ENCODE results near the gene SERGEF.

DNA sequence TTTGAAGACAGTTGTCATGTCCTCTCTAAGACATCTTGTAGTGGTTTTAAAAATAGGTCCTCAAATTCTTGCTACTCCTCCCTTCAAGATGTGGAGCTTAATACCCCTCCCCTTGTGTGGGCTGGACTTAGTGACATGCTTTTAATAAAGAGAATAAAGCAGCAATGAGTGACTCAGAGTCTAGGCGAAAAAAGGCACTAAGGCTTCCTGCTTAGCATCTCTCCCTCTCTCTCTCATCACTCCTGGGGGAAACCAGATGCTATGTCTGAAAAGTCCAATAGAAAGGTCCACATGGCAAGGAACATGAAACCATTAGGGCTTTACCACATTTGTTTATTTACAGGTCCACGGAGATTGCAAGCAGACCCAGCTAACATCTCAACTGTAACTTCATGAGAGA is 11.7 kb downstream of the SERGEF start:
- TF ChIP-seq, protein P1, sequence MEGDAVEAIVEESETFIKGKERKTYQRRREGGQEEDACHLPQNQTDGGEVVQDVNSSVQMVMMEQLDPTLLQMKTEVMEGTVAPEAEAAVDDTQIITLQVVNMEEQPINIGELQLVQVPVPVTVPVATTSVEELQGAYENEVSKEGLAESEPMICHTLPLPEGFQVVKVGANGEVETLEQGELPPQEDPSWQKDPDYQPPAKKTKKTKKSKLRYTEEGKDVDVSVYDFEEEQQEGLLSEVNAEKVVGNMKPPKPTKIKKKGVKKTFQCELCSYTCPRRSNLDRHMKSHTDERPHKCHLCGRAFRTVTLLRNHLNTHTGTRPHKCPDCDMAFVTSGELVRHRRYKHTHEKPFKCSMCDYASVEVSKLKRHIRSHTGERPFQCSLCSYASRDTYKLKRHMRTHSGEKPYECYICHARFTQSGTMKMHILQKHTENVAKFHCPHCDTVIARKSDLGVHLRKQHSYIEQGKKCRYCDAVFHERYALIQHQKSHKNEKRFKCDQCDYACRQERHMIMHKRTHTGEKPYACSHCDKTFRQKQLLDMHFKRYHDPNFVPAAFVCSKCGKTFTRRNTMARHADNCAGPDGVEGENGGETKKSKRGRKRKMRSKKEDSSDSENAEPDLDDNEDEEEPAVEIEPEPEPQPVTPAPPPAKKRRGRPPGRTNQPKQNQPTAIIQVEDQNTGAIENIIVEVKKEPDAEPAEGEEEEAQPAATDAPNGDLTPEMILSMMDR (conservative IDR thresholded peaks at IDR 0.05): no peak
- no peak for TF ChIP-seq EZH2 (IDR thresholded peaks at IDR 0.05; ENCODE audit: low read depth)

Measured in PC-9 (cell line).